ENCODE results near the gene BTK.

DNA sequence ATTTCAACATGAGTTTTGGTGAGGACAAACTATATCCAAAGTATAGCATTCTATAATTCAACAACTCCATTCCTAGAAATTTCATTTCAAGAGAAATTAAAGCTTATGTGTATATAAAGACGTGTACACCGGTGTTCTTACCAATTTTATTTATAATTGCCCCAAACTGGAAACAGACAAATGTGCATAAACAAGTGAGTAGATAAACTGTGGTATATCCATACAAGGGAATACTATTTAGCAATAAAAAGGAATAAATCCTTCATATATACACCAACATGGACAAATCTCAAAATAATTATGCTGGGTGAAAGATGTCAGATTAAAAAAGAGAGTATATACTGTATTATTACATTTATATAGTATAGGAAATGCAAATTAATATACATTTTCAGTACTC lies 42.0 kb upstream of the BTK start:
- TF ChIP-seq POLR2A (IDR thresholded peaks at IDR 0.05; ENCODE audit: low read depth, low read length) (no peak), POLR2AphosphoS5 (IDR thresholded peaks at IDR 0.05; ENCODE audit: low read depth, low read length) (no peak), PAX5 (IDR thresholded peaks at IDR 0.05; ENCODE audit: insufficient read depth, low read length, severe bottlenecking) (no peak), TAF1 (IDR thresholded peaks at IDR 0.05; ENCODE audit: low read depth, low read length) (no peak), SPI1 (IDR thresholded peaks at IDR 0.05; ENCODE audit: low read depth, low read length) (no peak)
